ENCODE data around the gene HLA-DPA1. TPM values are rescaled to one million over a fixed set of nuclear protein-coding genes. Genes with fewer than 3 reads are reported as not detected.
"Not testable (repeated sequence)": the region's sequence is repeated elsewhere in the genome, so short reads cannot be mapped to it uniquely, and the experiment has no call there.

HLA-DPA1 gene
- total and polyA plus RNA-seq, 2 donors (not counting 1 experiment from before 2014, with no cell fraction given), result 702 to 2,256 TPM

- CTCF ChIA-PET, result interaction anchor here (2.4 kb wide), 1 partner anchor 50 kb away, joined by 7 read pairs; no protein-coding TSS in a partner anchor
- intact Hi-C loops (cut with micrococcal nuclease), result no loop called here
- no peak for DNase-seq
Observed at GRCh38 chr6:33064723-33065122, 8.7 kb downstream of the HLA-DPA1 start.

GRCh38 chr6:33063435-33063834, 10.0 kb downstream of the HLA-DPA1 start:
- not testable (repeated sequence) for ATAC-seq (ENCODE audit: low read depth)
- peaks cover 43% of the 10 kb centered on the region for H3K4me1 Mint-ChIP-seq
- H3K27ac Mint-ChIP-seq, result peak overlapping the region; percentile 72

More at GRCh38 chr6:33064723-33065122, 8.7 kb downstream of the HLA-DPA1 start:
- peaks cover 54% of the 10 kb centered on the region for H3K4me1 Mint-ChIP-seq
- ATAC-seq (ENCODE audit: low read depth), result no peak
- Histone ChIP-seq H3K27me3 (replicated peaks in 1 of 4; ENCODE audit: control extremely low read depth in 1 of 4, control insufficient read depth in 3 of 4, insufficient read depth in 4 of 4, low read length in 3 of 4) (no peaks in the 10 kb centered on the region), H3K27ac (ENCODE audit: low read length in 2 of 2) (peak overlapping the region in 1 of 2 donors; percentile 61), H3K4me3 (ENCODE audit: control extremely low read depth in 1 of 5, extremely low read depth in 1 of 5, insufficient read depth in 1 of 5, low read depth in 2 of 5, low read length in 4 of 5) (no peak overlapping the region), H3K4me2 (replicated peaks; ENCODE audit: low read depth, low read length, poor library complexity, severe bottlenecking) (no peak overlapping the region), H3K36me3 (replicated peaks in 1 of 2; ENCODE audit: control extremely low read depth in 1 of 2, control insufficient read depth in 1 of 2, extremely low read depth in 1 of 2, insufficient read depth in 2 of 2, low read length in 1 of 2) (peaks cover 5 to 64% of the 10 kb centered on the region in 2 experiments), H3K79me2 (ENCODE audit: control insufficient read depth, insufficient read depth, low read length) (peaks cover 18% of the 10 kb centered on the region), H4K20me1 (ENCODE audit: control insufficient read depth, insufficient read depth, low read length, poor library complexity, severe bottlenecking) (no peaks in the 10 kb centered on the region), H3K9ac (ENCODE audit: low read length) (no peak overlapping the region), H3K9me3 (ENCODE audit: control extremely low read depth in 1 of 3, control insufficient read depth in 2 of 3, insufficient read depth in 1 of 3, low read length in 2 of 3) (no peaks in the 10 kb centered on the region), H2AFZ (ENCODE audit: insufficient read depth, low read depth, low read length, poor library complexity, severe bottlenecking) (no peak overlapping the region), H3K4me1 (ENCODE audit: control insufficient read depth in 2 of 2, insufficient read depth in 2 of 2, low read length in 2 of 2) (peaks cover 35 to 41% of the 10 kb centered on the region in 2 donors)
- no peaks in the 10 kb centered on the region for H3K27me3 Mint-ChIP-seq
- H3K9me3 Mint-ChIP-seq (ENCODE audit: insufficient read depth), result peaks cover 2% of the 10 kb centered on the region
- H3K4me3 Mint-ChIP-seq, result no peak overlapping the region
- WGBS (ENCODE audit: insufficient coverage), result 100% methylated on average over 1 of the region's 4 CpGs
- peak overlapping the region; percentile 79 for H3K27ac Mint-ChIP-seq
- TF ChIP-seq CTCF (IDR thresholded peaks at IDR 0.05) (no peak), EZH2 (IDR thresholded peaks at IDR 0.05; ENCODE audit: borderline replicate concordance, insufficient read depth, low read depth, low read length, poor library complexity, severe bottlenecking) (no peak)
- POLR2A ChIA-PET, result interaction anchor here (0.9 to 2.1 kb wide), 2 partner anchors 11 to 35 kb away, joined by 3 to 5 read pairs; partner anchors contain the start of gene HLA-DPB1

More at GRCh38 chr6:33063435-33063834, 10.0 kb downstream of the HLA-DPA1 start:
- Histone ChIP-seq H3K4me1 (ENCODE audit: control insufficient read depth in 2 of 2, insufficient read depth in 2 of 2, low read length in 2 of 2) (peaks cover 25 to 32% of the 10 kb centered on the region in 2 donors), H3K27ac (ENCODE audit: low read length in 2 of 2) (peak overlapping the region in 1 of 2 donors; percentile 15), H3K36me3 (replicated peaks in 1 of 2; ENCODE audit: control extremely low read depth in 1 of 2, control insufficient read depth in 1 of 2, extremely low read depth in 1 of 2, insufficient read depth in 2 of 2, low read length in 1 of 2) (peaks cover 5 to 51% of the 10 kb centered on the region in 2 experiments)
- intact Hi-C loops (cut with micrococcal nuclease); H3K79me2 ChIP-seq (ENCODE audit: control insufficient read depth, insufficient read depth, low read length); H3K9ac ChIP-seq (ENCODE audit: low read length); H2AFZ ChIP-seq (ENCODE audit: insufficient read depth, low read depth, low read length, poor library complexity, severe bottlenecking); H3K4me3 Mint-ChIP-seq; H3K9me3 ChIP-seq (ENCODE audit: control extremely low read depth in 1 of 3, control insufficient read depth in 2 of 3, insufficient read depth in 1 of 3, low read length in 2 of 3); DNase-seq; H3K27me3 ChIP-seq (replicated peaks in 1 of 4; ENCODE audit: control extremely low read depth in 1 of 4, control insufficient read depth in 3 of 4, insufficient read depth in 4 of 4, low read length in 3 of 4); H4K20me1 ChIP-seq (ENCODE audit: control insufficient read depth, insufficient read depth, low read length, poor library complexity, severe bottlenecking); H3K4me2 ChIP-seq (replicated peaks; ENCODE audit: low read depth, low read length, poor library complexity, severe bottlenecking); H3K9me3 Mint-ChIP-seq (ENCODE audit: insufficient read depth); H3K27me3 Mint-ChIP-seq; H3K4me3 ChIP-seq (ENCODE audit: control extremely low read depth in 1 of 5, extremely low read depth in 1 of 5, insufficient read depth in 1 of 5, low read depth in 2 of 5, low read length in 4 of 5): not testable (repeated sequence)
- ChIA-PET POLR2A (interaction anchor here (2.1 kb wide), 1 partner anchor 12 kb away, joined by 5 read pairs; the partner anchor contains the start of gene HLA-DPB1), CTCF (interaction anchor here (2.4 kb wide), 1 partner anchor 48 kb away, joined by 7 read pairs; no protein-coding TSS in a partner anchor)
- WGBS (ENCODE audit: insufficient coverage), result no CpG with 5 or more reads among the region's 5 CpGs
